ENCODE results near the gene CFAP46.

GRCh38 chr10:132984801-132985545 lies 42.6 kb upstream of the CFAP46 start:
- TF ChIP-seq EZH2 (IDR thresholded peaks at IDR 0.05; ENCODE audit: low read depth, unreplicated experiment), result no peak
- peak in 1 of 2 experiments; percentile 22; a peak in 2 of 4 replicates for TF ChIP-seq CTCF (conservative IDR thresholded peaks at IDR 0.05; ENCODE audit: low read depth in 2 of 2)
- TF ChIP-seq EZH2phosphoT487 (IDR thresholded peaks at IDR 0.05; ENCODE audit: unreplicated experiment), result no peak
- no peak for TF ChIP-seq POLR2AphosphoS5 (IDR thresholded peaks at IDR 0.05; ENCODE audit: low read depth)
- TF ChIP-seq REST (IDR thresholded peaks at IDR 0.05; ENCODE audit: unreplicated experiment), result peak; percentile 57
- TF ChIP-seq CREB1 (CRISPR knock-in tag; IDR thresholded peaks at IDR 0.05; ENCODE audit: low read depth), result no peak
- TF ChIP-seq JUNB (IDR thresholded peaks at IDR 0.05; ENCODE audit: unreplicated experiment), result no peak
- no peak for TF ChIP-seq NANOG (IDR thresholded peaks at IDR 0.05; ENCODE audit: borderline replicate concordance)
- no peak for TF ChIP-seq ZNF114 (CRISPR knock-in tag; IDR thresholded peaks at IDR 0.05)
